Activated T-cell treated with anti-CD3 and anti-CD28 coated beads, Interleukin-2, amount 50 U/mL, for 1 hour (primary cell): Measurements from ENCODE around the gene MYLK.
"Not testable (repeated sequence)": the region's sequence is repeated elsewhere in the genome, so short reads cannot be mapped to it uniquely, and the experiment has no call there.

ENCODE experiments used
- DNase-seq: peaks from one replicate; pipeline ENCODE4 v3.0.0-alpha.2; 2020

MYLK gene

GRCh38 chr3:123739106-123739505 lies 145.0 kb downstream of the MYLK start:
- DNase-seq: no peak

DNA sequence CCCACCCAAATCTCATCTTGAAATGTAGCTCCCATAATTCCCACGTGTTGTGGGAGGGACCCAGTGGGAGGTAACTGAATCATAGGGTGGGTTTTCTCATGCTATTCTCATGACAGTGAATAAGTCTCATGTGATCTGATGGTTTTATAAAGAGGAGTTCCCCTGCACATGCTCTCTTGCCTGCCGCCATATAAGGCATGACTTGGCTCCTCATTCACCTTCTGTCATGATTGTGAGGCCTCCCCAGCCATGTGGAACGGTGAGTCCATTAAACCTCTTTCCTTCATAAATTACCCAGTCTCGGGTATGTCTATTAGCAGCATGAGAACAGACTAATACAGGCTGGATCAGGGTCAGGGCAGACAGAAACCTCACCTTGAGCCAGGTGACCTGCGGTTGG lies 145.6 kb downstream of the MYLK start:
- DNase-seq: not testable (repeated sequence)

DNA sequence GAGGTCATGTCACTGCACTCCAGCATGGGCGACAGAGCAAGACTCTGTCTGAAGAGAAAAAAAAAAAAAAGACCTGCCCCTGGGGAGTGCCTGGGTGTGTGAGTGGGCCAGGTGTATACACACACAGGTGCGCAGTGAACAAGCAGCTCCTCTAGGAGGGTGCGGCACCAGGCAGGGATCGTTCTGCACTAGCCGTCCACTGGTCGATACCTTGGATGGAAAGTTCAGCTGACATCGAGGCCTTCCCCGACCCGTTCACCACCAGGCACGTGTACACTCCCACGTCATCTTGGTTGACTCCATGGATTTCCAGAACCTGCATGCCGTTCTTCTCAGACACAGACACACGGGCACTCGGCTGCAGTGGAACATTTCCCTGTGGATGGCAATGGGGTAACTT lies 147.0 kb downstream of the MYLK start:
- no peak for DNase-seq

DNA sequence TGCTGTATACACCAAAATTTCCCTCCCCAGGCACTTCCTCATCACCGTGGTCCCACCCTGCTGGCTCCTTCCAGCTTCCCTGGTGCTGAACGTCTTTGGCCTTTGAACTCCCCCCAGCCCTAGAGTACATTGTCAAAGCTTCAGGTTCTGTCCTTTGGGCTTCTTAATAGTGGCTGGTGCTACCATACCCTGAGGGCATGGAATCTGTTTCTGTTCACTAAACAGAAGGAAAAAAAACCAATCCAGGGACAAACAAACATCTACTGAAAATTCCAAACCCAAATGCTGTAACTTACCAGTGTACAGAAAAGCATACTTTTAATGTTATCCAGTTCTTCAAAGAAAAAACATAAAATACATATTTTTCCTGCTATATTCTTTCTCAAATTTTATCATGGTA lies 148.7 kb downstream of the MYLK start:
- DNase-seq: no peak

DNA sequence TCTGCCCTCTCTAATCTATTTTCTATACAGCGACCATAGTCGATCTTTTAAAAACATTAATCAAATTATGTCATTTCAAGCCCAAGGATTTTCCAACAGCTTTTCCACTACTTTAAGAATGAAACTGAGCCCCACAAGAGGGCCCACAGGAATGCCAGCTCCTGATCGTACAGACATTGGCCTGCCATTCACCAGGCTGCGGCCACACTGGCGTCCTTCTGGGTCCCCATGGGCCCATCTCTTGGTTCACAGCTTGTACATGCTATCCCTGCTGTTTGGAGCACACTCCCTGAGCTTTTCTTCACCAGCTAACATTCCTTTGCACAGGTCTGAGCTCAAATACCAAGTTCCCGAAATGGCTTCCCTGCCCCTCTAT lies 149.6 kb downstream of the MYLK start:
- DNase-seq: no peak

DNA sequence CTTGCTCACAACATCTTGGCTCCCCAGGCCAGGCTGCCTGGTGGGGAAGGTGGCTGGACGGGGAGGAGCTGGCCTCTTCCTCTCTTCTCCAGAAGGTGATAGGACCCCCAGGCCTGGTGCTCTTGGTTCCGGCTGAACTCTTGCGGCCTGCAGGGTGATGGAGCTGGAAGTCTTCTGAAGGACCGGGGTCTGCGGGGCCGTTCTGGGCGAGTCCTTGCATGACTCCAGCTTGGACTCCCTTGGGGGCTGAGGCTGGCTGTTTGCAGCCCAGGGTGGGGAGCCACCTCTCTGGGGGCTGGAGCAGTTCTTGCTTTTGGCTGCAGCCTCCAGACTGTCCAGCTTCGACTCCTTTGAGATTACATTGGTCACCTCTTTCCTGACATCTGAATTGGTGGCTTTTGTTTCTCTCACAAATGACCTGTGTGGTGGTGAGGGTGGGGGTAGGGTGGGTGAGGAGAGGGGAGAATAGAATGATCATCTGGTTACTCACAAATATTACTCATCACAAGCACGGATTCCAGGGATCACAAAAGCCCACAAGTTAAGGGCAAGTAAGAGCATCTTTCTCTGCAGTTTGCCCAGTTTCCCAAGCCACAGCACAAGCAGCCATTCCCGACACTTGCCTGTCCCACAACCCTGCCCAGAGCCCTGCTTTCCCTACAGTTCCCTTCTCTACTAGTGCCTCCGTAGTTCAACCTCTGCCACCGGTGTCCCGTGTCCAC lies 150.2 kb downstream of the MYLK start:
- DNase-seq: no peak

GRCh38 chr3:123733341-123733740 lies 150.8 kb downstream of the MYLK start:
- DNase-seq: no peak

GRCh38 chr3:123732447-123732846 lies 151.7 kb downstream of the MYLK start:
- no peak for DNase-seq

DNA sequence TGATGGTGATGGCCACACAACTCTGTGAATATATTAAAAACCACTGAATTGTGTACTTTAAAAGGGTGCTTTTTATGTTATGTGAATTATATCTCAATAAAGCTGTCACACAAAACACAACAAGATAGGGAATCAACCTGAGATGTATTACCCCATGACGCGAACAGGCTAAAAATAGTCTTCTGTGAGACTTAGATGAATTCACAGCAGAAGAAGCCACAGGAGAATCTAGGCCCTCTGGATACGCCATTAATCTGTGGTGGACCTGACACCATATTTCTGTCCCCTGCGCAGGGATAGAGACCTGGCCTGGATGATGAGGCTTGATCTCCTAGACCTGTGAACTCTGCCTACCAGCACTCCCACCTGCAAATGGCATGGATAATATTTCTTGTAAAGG lies 153.3 kb downstream of the MYLK start:
- no peak for DNase-seq

DNA sequence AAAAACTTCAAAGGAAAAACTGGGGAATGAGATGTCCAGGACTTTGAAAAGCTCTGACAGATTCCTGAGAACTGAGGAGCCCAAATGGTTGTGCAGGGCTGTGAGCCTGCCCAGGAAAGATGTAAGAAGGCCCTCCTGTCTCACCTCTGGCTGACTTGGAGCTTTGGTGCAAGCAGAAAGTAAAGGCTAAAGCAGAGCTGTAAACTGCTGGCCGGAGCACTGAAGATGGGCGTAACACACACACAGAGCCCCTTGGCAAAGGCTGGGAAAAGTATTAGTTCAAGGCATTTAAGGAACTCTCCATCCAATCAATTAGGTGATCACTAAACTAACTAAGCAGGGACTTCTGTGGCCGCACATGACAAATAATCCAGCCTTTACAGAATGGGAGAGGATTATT lies 155.1 kb downstream of the MYLK start:
- DNase-seq: no peak

- no peak for DNase-seq
Measured at GRCh38 chr3:123728014-123728413, 156.1 kb downstream of the MYLK start.

DNA sequence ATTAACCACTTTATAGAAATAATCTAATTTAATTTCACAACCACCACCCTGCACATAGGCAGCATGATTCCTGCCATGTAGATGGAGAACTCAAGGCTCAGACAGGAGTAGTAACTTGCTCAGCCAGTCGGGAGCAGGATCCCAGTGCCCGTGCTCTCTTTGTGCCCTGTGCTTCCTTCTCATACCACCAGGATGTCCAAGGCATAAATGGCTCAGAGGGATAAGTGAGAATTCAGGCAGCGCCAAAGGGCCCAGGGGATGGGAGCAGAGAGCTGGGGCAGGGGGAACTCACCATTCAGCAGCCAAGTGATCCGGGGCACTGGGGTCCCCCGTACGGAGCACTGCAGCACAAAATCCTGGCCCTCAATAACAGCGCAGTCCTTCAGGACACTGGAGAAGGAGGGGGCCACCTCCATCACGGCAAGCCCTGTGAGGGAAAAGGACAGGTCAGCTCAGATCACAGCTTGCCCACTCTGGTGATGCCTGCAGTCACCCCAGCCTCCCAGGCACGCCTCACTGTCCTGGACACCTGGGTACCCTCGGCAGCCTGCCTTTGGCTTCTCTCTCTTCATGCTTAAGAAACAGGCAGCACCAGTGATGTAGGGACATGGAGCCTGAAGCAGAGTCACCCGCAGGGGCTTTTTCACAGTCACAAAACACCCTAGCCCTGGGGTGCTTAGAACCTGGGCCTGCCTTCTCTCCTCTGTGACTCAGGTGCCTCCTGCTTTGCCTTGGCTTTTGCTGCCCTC lies 158.3 kb downstream of the MYLK start:
- DNase-seq: no peak

DNA sequence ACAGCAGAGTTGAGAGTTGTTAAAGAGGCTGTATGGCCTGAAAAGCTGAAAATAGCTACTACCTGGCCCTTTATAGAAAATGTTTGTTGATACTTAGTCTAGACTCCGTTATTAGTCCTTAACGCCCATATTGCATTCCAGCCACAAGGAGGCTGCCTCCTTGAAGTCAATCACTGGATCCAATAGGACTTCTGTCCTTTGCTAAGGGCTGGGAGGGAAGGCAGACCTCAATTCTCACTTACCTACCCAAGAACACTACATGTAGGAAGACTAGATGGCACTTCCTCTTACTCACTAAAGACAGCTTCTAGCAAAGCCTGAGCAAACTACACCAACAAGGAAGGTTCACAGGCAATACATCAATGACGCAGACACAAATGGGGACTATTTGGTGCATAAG lies 159.8 kb downstream of the MYLK start:
- DNase-seq: no peak

DNA sequence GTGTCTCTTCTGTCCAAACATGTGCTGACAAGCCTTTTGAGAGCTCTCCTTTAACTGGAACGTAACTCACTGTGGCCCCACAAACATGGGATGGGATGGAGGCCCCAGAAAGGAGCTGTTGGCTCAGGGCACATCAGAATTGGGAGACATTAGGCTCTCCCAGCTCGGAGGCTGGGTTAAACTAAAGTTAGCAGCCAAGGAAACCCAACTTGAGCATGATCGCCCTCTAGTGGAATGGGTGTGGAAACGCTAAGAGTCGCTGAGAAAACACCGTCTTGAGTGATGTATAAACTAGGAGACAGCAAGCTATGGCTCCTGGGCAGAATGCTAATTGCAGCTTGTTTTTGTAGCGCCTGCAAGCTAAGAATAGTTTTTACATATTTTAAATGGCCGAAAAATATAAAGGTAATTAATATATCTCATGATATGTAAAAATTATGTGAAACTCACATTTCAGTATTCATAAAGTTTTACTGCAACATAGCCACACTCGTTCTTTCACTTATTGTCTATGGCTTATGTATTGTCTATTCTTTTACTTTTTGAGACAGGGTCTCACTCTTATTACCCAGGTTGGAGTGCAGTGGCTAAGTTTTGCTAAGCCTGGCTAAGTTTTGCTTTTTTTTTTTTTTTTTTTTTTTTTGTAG lies 160.5 kb downstream of the MYLK start:
- DNase-seq: peak; percentile 23

DNA sequence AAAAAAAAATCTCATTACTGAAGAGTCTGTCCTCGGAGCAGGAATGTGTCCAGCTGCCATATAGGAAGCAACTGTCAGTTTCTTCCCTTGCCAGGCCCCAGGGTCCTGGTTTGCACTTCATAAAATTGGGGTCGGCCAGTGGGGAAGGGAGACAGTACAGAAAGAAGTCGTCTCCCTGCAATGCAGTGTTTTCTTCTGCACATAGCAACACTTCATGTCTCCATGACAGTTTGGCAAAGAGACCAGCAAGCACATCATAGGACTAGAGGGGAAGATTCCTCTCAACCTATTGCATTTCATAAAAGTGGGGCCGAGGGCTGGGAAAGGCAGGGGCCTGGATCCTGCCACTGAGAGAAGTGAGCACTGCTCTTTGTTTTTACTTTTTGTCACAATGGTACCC lies 161.1 kb downstream of the MYLK start:
- DNase-seq: no peak

GRCh38 chr3:123722456-123722855 lies 161.7 kb downstream of the MYLK start:
- no peak for DNase-seq

- DNase-seq: no peak
Measured at GRCh38 chr3:123722021-123722420, 162.1 kb downstream of the MYLK start.

DNA sequence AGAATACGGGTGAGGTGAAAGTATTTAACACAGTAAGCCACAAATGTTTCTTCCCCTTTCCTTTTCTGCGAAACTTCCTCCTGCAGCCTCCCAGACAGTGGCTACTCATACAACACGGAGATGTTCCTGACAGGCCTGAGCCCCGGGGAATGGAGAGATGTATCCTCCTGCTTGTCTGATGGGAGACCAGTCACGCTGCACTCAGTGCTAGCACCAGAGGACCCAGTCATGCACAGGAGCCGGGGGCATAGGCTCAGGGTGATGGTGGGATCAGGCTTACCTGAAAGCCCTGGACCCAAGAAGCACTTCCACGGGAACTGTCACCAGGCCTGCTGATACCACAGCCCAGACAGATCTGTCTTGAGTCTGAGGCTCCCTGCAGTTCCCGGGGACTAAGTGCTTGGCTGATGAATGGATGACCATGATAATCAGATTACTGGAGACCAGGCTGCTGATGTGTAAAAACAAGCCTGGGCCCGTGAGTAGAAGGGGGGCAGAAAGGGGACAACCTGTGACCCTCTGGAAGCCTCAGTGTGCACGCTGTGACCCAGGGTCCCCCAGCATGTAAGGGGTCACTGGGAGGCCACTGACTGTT lies 162.9 kb downstream of the MYLK start:
- not testable (repeated sequence) for DNase-seq

DNA sequence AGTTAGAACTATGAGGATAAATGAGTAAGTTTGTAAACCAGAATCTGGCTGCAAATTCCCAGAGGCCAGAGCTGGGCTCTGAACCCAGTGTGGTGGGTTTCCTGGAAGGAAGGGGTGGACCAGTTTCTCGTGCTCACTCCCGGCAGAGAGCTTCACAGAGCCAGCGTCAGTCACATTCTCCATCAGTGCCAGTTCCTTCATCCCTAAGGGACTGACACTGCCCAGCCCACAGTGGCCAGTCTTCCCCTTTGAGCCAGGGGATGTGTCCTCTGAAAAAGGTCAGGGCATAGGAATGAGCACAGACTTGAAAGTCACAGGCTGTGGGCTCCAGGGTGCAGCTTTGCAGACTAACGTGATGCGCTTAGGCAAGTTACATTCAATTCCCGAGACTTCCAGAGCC lies 163.5 kb downstream of the MYLK start:
- no peak for DNase-seq

- no peak for DNase-seq
Measured at GRCh38 chr3:123719862-123720453, 164.2 kb downstream of the MYLK start.

GRCh38 chr3:123719061-123719756 lies 164.9 kb downstream of the MYLK start:
- DNase-seq: peak; percentile 31

GRCh38 chr3:123718108-123718507 lies 166.0 kb downstream of the MYLK start:
- DNase-seq: no peak

DNA sequence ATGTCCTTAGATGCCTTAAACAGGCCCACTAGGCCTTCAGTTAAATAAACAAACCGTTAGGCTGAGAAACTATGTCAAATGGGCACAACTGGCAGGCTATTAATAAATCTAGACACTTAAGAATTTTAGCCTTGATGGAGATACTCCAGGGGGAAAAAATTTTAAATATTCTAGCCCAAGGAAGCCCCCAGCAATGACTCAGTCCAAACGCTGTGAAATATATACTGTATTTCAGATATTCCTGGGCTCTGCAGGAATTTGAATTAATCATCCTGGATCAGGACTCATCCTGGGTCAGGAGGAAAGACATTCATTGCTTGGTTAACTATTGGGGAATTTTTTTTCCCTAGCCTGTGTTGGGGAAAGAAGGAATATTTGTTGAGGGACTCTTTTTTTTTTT lies 166.7 kb downstream of the MYLK start:
- not testable (repeated sequence) for DNase-seq
